RPMI8226 (cell line): ENCODE data around the gene COPS2.
"Not testable (repeated sequence)": the region's sequence is repeated elsewhere in the genome, so short reads cannot be mapped to it uniquely, and the experiment has no call there.

Experiments
- DNase-seq: peaks from one replicate; pipeline ENCODE4 v3.0.0-alpha.2; 2015

The COPS2 gene

GRCh38 chr15:49155110-49155833 is at the start of gene COPS2:
Gene COPS2, minus strand, starts transcription at chr15:49155599. Its CDS starts 21 bp downstream, at chr15:49155578.
- peak; percentile 99 for DNase-seq

DNA sequence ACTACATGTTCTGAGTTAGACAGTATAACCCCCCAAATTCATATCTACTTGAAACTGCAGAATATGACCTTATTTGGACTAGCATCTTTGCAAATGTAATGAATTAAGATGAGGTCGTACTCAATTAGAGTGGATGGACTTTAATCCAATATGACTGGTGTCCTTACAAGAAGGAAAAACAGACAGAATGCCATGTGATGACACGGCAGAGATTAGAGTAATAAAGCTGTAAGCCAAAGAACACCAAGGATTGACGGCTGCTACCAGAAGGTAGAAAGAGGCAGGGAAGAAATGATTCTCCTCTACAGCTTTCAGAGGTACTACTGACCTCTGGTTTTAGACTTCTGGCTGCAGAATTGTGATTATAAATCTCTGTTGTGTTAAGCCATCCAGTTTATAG is 44.9 kb upstream of the COPS2 start:
- DNase-seq = no peak

DNA sequence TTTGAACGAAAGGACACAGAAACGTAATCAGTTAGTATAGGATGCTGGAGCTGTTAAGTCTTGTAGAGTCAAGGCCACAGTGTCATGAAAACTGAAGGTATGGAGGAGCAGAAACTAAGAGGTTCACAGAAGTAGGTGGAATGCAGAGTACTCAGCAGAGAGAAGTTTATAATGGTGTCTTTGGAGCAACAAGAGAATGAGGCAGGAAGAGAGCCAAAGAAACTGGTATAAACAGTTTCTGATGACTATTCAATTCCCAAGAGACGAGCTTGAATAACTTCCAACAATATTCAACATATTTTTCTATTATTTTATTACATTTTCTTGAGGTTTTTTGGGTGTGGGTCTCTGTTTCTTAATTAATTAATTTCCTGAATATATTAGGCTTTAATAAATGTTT is 44.3 kb upstream of the COPS2 start:
- no peak for DNase-seq

DNA sequence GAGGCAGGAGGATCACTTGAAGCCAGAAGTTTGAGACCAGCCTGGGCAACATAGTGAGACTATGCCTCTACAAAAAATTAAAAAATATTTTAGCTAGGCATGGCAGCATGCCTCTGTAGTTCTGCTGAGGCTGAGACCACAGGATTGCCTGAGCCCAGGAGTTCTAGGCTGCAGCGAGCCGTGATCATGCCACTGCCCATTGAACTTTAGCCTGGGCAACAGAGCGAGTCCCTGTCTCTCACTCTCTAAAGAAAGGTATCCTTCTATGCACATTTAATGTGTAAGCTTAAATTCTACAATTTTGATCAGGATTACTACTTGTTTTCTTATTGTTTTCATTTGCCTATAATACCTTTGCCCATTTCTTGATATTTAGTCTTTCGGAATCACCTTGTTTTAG is 41.5 kb upstream of the COPS2 start:
- DNase-seq = no peak

DNA sequence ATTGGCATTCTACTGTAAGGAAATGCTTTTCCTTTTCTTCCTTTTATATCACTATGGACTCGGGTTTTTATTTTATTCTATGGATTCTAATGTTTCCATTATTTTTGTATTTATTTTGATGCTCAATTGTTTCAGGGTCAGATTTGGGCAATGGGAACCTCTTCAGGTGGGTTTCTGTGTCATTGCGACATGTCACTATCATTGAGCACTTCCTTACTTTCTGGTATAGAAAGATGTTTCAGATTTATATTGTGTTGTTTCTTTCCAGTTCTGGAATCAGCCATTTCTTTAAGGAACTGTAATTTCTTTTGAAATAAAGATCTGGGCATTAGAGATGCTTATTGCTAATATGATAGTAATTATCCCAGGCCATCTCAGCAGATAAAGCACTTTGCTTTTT is 36.5 kb upstream of the COPS2 start:
- no peak for DNase-seq

DNA sequence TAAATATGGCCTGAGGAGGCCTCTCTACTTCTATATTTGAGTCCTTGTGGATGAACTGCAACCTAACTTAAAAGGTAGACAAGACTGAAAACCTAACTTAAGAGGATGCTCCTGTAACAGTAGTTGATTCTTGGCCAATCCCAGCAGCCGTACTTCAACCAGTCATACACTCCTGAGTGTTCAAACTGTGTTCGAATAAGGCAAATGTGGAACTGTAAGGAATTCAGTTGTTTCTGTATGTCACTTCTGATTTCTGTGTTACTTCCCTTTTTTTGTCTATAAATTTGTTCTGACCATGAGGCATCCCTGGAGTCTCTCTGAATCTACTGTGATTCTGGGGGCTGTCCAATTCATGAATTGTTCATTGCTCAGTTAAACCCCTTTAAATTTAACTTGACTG is 35.2 kb upstream of the COPS2 start:
- DNase-seq = peak; percentile 19

DNA sequence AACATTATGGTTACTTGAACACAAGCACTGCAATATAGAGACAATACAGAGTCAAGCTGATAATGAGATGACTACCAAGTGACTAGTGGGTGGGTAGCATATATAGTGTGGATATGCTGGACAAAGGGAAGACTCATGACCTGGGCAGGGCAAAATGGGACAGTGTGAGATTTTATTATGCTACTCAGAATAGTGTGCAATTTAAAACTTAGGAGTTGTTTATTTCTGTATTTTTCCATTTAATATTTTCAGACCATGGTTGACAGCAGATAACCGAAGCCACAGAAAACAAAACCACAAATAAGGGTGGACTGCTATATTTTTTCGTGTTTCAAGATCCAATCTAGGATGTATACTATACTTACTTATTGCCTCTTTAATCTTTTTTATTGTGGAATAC is 34.2 kb upstream of the COPS2 start:
- DNase-seq = no peak

DNA sequence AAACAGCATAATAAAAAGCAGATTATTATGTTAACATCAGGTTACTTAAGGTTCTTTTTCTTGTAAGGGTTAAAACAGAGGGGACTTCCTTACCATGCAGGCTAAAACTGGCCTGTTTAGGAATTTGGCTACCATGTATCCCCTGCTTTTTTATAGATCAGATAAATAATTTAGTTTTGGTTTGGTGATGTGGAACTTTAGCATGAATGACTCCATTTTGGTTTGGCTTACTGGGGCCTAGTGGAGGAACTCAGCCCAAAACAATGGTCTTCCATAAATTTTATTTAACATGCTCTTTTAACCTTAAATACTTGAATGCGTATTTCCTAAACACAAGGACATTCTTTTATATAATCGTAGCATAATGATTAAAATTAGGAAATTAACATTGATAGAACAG is 33.5 kb upstream of the COPS2 start:
- DNase-seq = no peak

GRCh38 chr15:49187549-49188245 is 32.3 kb upstream of the COPS2 start:
- no peak for DNase-seq

DNA sequence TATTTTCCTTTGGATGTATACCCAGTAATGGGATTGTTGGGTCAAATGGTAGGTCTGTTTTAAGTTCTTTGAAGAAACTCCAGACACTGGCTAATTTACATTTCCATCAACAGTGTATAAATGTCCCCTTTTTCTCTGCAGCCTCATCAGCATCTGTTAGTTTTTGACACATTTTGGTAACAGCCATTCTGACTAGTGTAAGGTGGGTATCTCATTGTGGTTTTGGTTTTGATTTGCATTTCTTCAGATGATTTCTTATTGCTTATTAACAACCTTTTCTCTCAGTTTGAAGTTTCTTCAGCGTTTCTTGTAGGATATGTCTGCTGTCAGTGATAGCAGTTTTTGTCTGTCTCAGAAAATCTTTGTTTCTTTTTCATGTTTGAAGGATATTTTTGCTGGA is 30.1 kb upstream of the COPS2 start:
- DNase-seq = no peak

DNA sequence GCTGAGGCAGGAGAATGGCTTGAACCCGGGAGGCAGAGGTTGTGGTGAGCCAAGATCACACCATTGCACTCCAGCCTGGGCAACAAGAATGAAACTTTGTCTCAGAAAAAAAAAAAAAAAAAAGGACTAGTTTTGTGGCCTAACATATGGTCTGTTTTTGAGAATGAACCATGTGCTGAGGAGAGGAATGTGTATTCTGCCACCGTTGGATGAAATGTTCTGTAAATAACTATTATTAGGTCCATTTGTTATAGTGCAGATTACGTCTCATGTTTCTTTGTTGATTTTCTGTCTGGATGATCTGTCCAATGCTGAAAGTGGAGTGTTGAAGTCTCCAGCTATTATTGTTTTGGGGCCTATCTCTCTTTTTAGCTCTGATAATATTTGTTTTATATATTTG is 28.3 kb upstream of the COPS2 start:
- DNase-seq = not testable (repeated sequence)

GRCh38 chr15:49182128-49182527 is 26.7 kb upstream of the COPS2 start:
- DNase-seq = no peak

DNA sequence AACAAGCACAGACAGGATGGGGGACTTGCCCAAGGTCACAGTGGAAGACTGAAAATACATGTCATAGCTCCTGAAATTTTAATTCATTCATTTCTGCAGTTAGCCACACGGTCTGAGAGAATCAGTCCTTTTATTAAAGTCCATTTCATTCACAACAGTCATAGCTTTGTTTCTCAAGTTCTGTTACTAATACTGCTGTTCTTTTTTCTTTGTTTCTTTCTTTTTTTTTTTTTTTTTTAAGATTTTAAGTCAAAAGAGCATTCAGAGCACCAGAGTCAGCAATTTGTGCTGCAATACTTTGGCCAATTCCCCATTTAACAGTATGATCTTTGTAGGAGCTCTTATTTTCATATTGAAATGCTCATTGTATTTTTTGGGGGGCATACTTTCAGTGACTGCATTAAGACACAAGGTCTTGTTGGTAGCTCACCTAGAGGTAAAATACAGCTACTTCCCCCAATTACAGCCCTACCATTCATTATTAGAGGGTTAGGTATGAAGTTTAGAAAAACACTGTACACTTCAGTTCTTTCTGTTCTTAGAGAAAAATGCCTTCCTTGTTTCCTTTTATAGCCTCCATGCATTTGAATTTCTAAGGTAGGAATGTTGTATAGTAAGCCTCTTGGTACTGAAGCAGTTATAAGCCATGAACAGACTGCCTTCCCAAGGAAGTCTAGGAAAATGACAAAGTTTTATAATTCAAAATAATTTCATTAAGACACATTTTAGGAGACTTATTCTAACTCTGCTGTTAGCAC is 24.2 kb upstream of the COPS2 start:
- no peak for DNase-seq

DNA sequence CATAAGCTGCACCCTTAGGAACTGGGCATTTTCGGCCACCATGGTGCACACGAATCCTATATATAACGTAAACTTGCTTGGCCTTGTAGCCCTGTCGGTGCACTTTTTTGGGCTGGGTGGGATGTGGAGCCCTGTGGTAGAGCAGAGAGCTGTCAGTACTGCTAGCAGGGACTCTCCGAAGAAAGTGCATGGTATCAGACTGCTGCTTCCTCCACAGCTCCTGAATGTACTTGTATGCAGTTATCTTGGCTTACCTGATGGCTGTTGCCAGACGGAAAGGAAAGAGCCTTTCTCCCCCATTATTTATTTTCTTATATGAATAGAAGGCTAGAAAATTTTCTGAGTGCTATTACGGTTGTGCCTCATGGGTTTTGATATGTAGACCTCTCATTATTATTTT is 23.1 kb upstream of the COPS2 start:
- DNase-seq = no peak

GRCh38 chr15:49175582-49176397 is 20.4 kb upstream of the COPS2 start:
- not testable (repeated sequence) for DNase-seq

GRCh38 chr15:49174902-49175301 is 19.5 kb upstream of the COPS2 start:
- DNase-seq = no peak

GRCh38 chr15:49171790-49172189 is 16.4 kb upstream of the COPS2 start:
- DNase-seq = no peak

GRCh38 chr15:49169880-49170597 is 14.6 kb upstream of the COPS2 start, which contains the start of gene GALK2:
Gene GALK2, plus strand, starts transcription at chr15:49170247. Its CDS starts 76 bp downstream, at chr15:49170323.
- DNase-seq = peak; percentile 98

GRCh38 chr15:49168016-49168415 is 12.6 kb upstream of the COPS2 start:
- DNase-seq = no peak

DNA sequence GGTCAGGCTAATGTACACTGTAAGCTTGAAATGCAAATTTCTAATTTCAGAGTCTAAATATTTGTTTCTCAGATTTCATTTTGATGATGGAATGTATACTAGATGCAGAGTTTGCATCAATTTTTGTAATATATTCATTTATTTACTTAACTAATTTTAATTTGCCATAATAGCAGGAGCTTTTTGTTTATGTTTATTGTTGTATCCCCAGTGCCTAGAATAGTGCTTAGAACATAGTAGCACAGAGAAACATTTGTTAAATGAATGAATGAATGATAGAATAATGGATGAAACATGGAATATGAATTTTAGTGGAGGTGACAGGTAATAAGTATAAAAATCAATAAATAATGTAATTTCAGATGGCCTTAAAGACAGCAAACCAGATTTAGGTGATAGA is 9.5 kb upstream of the COPS2 start:
- no peak for DNase-seq

- no peak for DNase-seq
Measured at GRCh38 chr15:49163678-49164077, 8.3 kb upstream of the COPS2 start.
